Astrocyte of the spinal cord (primary cell): ENCODE data around the gene FAM13C.
"Not testable (repeated sequence)": the region's sequence is repeated elsewhere in the genome, so short reads cannot be mapped to it uniquely, and the experiment has no call there.

Experiments
- DNase-seq: peaks from one replicate; pipeline ENCODE4 v3.0.0; 2011; ENCODE audit warnings: low read depth, low spot score
- H3K4me3 ChIP-seq: 2 replicates; pipeline ENCODE4 v1.5.1; 2011; ENCODE audit warnings: low read depth, mild to moderate bottlenecking, low read length, moderate library complexity
- CTCF ChIP-seq: IDR thresholded peaks from 2 replicates; pipeline ENCODE4 v1.5.1; 2012; ENCODE audit warnings: low read depth, mild to moderate bottlenecking, low read length, inconsistent platforms
- in situ Hi-C: cut with HindIII; loops from 2 replicates; pipeline ENCODE4 v1.10.0; 2017; ENCODE audit warnings: low sequenced_read_pairs

The FAM13C gene

GRCh38 chr10:59362144-59362958, at the start of gene FAM13C:
Gene FAM13C (minus strand): TSS chr10:59362549. CDS start chr10:59362460, 89 bp downstream.
- peak within 1 kb of the TSS; percentile 53 for H3K4me3 ChIP-seq
- DNase-seq, result peak; percentile 60
- in situ Hi-C loops, result no loop called here
- TF ChIP-seq CTCF, result no peak

GRCh38 chr10:59405235-59405634, 42.9 kb upstream of the FAM13C start:
- in situ Hi-C loops, result no loop called here
- H3K4me3 ChIP-seq, result no peak overlapping the region
- TF ChIP-seq CTCF, result no peak
- DNase-seq, result no peak

GRCh38 chr10:59400214-59400613, 37.9 kb upstream of the FAM13C start:
- no peak overlapping the region for H3K4me3 ChIP-seq
- in situ Hi-C loops, result no loop called here
- DNase-seq, result no peak
- no peak for TF ChIP-seq CTCF

- in situ Hi-C loops, DNase-seq, H3K4me3 ChIP-seq: not testable (repeated sequence)
Measured at GRCh38 chr10:59399329-59399728, 37.0 kb upstream of the FAM13C start.

GRCh38 chr10:59397961-59398360, 35.6 kb upstream of the FAM13C start:
- in situ Hi-C loops, result no loop called here
- DNase-seq, result no peak
- no peak for TF ChIP-seq CTCF
- H3K4me3 ChIP-seq, result no peak overlapping the region

GRCh38 chr10:59395984-59396383, 33.6 kb upstream of the FAM13C start:
- TF ChIP-seq CTCF, result no peak
- in situ Hi-C loops, result no loop called here
- no peak for DNase-seq
- H3K4me3 ChIP-seq, result no peak overlapping the region

- DNase-seq, result no peak
- no peak for TF ChIP-seq CTCF
- no peak overlapping the region for H3K4me3 ChIP-seq
- in situ Hi-C loops, result no loop called here
Measured at GRCh38 chr10:59393349-59393748, 31.0 kb upstream of the FAM13C start.
